NCI-H2196 treated with DMSO at 0.1 percent for 48 hours (cell line): Measurements from ENCODE around the gene ACTN2.

Experiments used
- DNase-seq: peaks from one replicate; lab custom pipeline; 2025; ENCODE audit not compliant: unreplicated experiment; lab: John Stamatoyannopoulos, UW

The ACTN2 gene

GRCh38 chr1:236812334-236813030 is 126.2 kb downstream of the ACTN2 start:
- no peak for DNase-seq
